ENCODE measurements around the gene RBM45. TPM values are rescaled to one million over a fixed set of nuclear protein-coding genes. Genes with fewer than 3 reads are reported as not detected.

The RBM45 gene
- total and polyA plus RNA-seq, 4 donors = 17.4 to 26.6 (median 19.3) TPM

GRCh38 chr2:178177066-178177679 is 64.9 kb downstream of the RBM45 start:
- Histone ChIP-seq H3K27ac (ENCODE audit: low read depth, low read length) (no peak overlapping the region), H3K9me3 (ENCODE audit: control insufficient read depth, insufficient read depth, low read length) (no peaks in the 10 kb centered on the region), H3K4me1 (ENCODE audit: control insufficient read depth, insufficient read depth, low read length) (no peaks in the 10 kb centered on the region), H3K27me3 (ENCODE audit: control insufficient read depth, insufficient read depth, low read length) (no peaks in the 10 kb centered on the region), H3K36me3 (ENCODE audit: control insufficient read depth, insufficient read depth, low read length) (no peaks in the 10 kb centered on the region), H3K4me3 (ENCODE audit: low read depth, low read length) (no peak overlapping the region)
- DNase-seq (ENCODE audit: low read depth in 4 of 6, low spot score in 6 of 6) = no peak
- no CpG with 5 or more reads among the region's 1 CpG for WGBS (ENCODE audit: insufficient coverage)

Small RNAs within 50 kb of the gene (small RNA-seq; reads per million reads assigned to genes)
- gene AC011998.1 (ENCODE audit: low replicate concordance) (not detected), gene RNU5E-9P (ENCODE audit: low replicate concordance) (0.75 reads per million, percentile 71 among the genes with 10 or more reads in this experiment)

Other genes with a start within 250 kb of the RBM45 start
- 1 to 10 TPM; 1.9 to 6.5 TPM for gene PDE11A, start 39.7 kb upstream of the RBM45 start, total RNA-seq
- gene PDE11A, start 39.7 kb upstream of the RBM45 start, polyA plus RNA-seq (ENCODE audit: insufficient read length in 2 of 2) = 1 to 10 TPM; 1.9 to 2.4 TPM
- 10 to 100 TPM in 1 of 2 donors, 1 to 10 TPM in 1; 7.3 to 18.8 TPM for gene OSBPL6, start 82.1 kb downstream of the RBM45 start, total RNA-seq
- 10 to 100 TPM; 17.5 to 18.1 TPM for gene OSBPL6, start 82.1 kb downstream of the RBM45 start, polyA plus RNA-seq (ENCODE audit: insufficient read length in 2 of 2)